Upper lobe of left lung (tissue), 6 donors: ENCODE data around the gene ZNF205. TPM values are rescaled to one million over a fixed set of nuclear protein-coding genes. Genes with fewer than 3 reads are reported as not detected.

Experiments used
- ATAC-seq, 2 donors: fragments of 200-7000 bp; cut with Tn5 transposase; one replicate each; pipeline ENCODE4 v1.9.1; 2022; ENCODE audit warnings: mild to moderate bottlenecking in 2 of 2, moderate library complexity in 2 of 2; ENCODE audit not compliant: low FRiP score in 2 of 2
- DNase-seq, 2 donors: peaks; one replicate each; pipeline ENCODE4 v3.0.0-alpha.2; 2019 to 2020
- H3K27ac ChIP-seq, 4 donors: fragments of 200-600 bp; sonication (generic); one replicate each; pipeline ENCODE4 v1.5.1; 2016 to 2019
- H3K27me3 ChIP-seq, 4 donors: fragments of 200-600 bp; sonication (generic); one replicate each; pipeline ENCODE4 v1.5.1; 2017 to 2019
- H3K36me3 ChIP-seq, 4 donors: fragments of 200-600 bp; sonication (generic); one replicate each; pipeline ENCODE4 v1.5.1; 2016 to 2019
- H3K4me1 ChIP-seq, 4 donors: fragments of 200-600 bp; sonication (generic); one replicate each; pipeline ENCODE4 v1.5.1; 2018 to 2019
- H3K4me3 ChIP-seq, 4 donors: fragments of 200-600 bp; sonication (generic); one replicate each; pipeline ENCODE4 v1.5.1; 2017 to 2019; ENCODE audit warnings: mild to moderate bottlenecking in 2 of 4, moderate library complexity in 1 of 4
- H3K9me3 ChIP-seq, 4 donors: fragments of 200-600 bp; sonication (generic); one replicate each; pipeline ENCODE4 v1.5.1; 2018 to 2019
- CTCF ChIP-seq, 6 experiments: fragments of 450-650 bp in 4 of 6; fragments of 200-600 bp in 2 of 6; sonication (generic) in 2 of 6; IDR thresholded peaks; one replicate each; pipeline ENCODE4 v1.5.1; 2016 to 2019; ENCODE audit warnings: antibody characterized with exemption in 6 of 6
- EP300 ChIP-seq, 4 donors: sonication (generic); formaldehyde crosslinking; IDR thresholded peaks; one replicate each; pipeline ENCODE4 v1.5.1; 2017; ENCODE audit warnings: antibody characterized with exemption in 4 of 4, control low read depth in 2 of 4
- POLR2A ChIP-seq, 4 donors: fragments of 450-650 bp; IDR thresholded peaks; one replicate each; pipeline ENCODE4 v1.5.1; 2016 to 2017; ENCODE audit warnings: antibody characterized with exemption in 4 of 4, mild to moderate bottlenecking in 2 of 4
- POLR2AphosphoS5 ChIP-seq, 2 donors: sonication (generic); formaldehyde crosslinking; IDR thresholded peaks; one replicate each; pipeline ENCODE4 v1.5.1; 2017; ENCODE audit warnings: antibody characterized with exemption in 2 of 2
- WGBS, 2 donors: methylation state at CpG; one replicate each; pipeline ENCODE4 v1.1.5; 2017 to 2018; 5-methylcytosine and 5-hydroxymethylcytosine counted together
- total RNA-seq, 6 donors: library from RNA; depleted of rRNA in 4 of 6; stranded (reverse); fragments of >200 nt in 4 of 6; gene quantifications; one replicate each; pipeline versions ENCODE4 v1.1.0 to v1.2.1, GENCODE V29; 2016 to 2021
- donor health status: DM: no; HTN: no; CAD: no; lungs with moderate emphysema.
- donor health status: DM: no; HTN: yes; CAD: no; lungs with severe emphysema.

Gene ZNF205
- total RNA-seq, 6 donors from 2014 or later = 13.8 to 25.2 (median 16.8) TPM

GRCh38 chr16:3118204-3118790 lies 5.9 kb downstream of the ZNF205 start:
- TF ChIP-seq POLR2AphosphoS5 (IDR thresholded peaks at IDR 0.05) (no peak), EP300 (IDR thresholded peaks at IDR 0.05) (no peak), CTCF (IDR thresholded peaks at IDR 0.05) (no peak), POLR2A (IDR thresholded peaks at IDR 0.05) (no peak)
- Histone ChIP-seq H3K4me1 (peaks cover 6 to 14% (median 9%) of the 10 kb centered on the region in 4 donors), H3K9me3 (no peaks in the 10 kb centered on the region), H3K36me3 (peaks cover 0 to 62% (median 38%) of the 10 kb centered on the region in 4 donors), H3K27ac (no peak overlapping the region), H3K27me3 (no peaks in the 10 kb centered on the region), H3K4me3 (no peak overlapping the region)
- DNase-seq (no peak), ATAC-seq (no peak)
- WGBS, 2 donors = 89 to 95% methylated on average over 12 to 15 of the region's 16 CpGs

GRCh38 chr16:3118846-3119245 lies 6.5 kb downstream of the ZNF205 start:
- Histone ChIP-seq H3K36me3 (peaks cover 0 to 62% (median 38%) of the 10 kb centered on the region in 4 donors), H3K27ac (no peak overlapping the region), H3K4me3 (no peak overlapping the region), H3K27me3 (no peaks in the 10 kb centered on the region), H3K4me1 (peaks cover 6 to 13% (median 9%) of the 10 kb centered on the region in 4 donors), H3K9me3 (no peaks in the 10 kb centered on the region)
- no peak for ATAC-seq
- TF ChIP-seq EP300 (IDR thresholded peaks at IDR 0.05) (no peak), CTCF (IDR thresholded peaks at IDR 0.05) (no peak), POLR2AphosphoS5 (IDR thresholded peaks at IDR 0.05) (no peak)
- 94 to 99% methylated on average over 15 to 20 of the region's 20 CpGs for WGBS, 2 donors
- DNase-seq = no peak

DNA sequence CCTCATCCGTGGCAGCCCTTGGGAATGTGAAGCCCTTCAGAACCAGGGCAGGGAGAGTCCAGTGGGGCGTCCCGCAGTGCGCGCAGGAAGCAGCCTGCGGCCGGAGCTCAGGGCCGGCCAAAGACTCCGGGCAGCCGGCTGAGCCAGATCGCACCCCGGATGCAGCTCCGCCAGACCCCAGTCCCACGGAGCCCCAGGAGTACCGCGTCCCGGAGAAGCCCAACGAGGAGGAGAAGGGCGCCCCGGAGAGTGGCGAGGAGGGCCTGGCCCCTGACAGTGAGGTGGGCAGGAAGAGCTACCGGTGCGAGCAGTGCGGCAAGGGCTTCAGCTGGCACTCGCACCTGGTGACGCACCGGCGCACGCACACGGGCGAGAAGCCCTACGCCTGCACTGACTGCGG lies 6.9 kb downstream of the ZNF205 start:
- WGBS, 2 donors = 95 to 99% methylated on average over 13 to 33 of the region's 33 CpGs
- H3K4me1 ChIP-seq = peaks cover 6 to 11% (median 6%) of the 10 kb centered on the region in 4 donors
- H3K9me3 ChIP-seq = no peaks in the 10 kb centered on the region
- DNase-seq = peak in 1 of 2 donors; percentile 76
- H3K36me3 ChIP-seq = peaks cover 0 to 62% (median 38%) of the 10 kb centered on the region in 4 donors
- no peak for ATAC-seq
- H3K4me3 ChIP-seq = no peak overlapping the region
- H3K27ac ChIP-seq = no peak overlapping the region
- TF ChIP-seq POLR2AphosphoS5 (IDR thresholded peaks at IDR 0.05) (no peak), CTCF (IDR thresholded peaks at IDR 0.05) (no peak), POLR2A (IDR thresholded peaks at IDR 0.05) (no peak)
- no peaks in the 10 kb centered on the region for H3K27me3 ChIP-seq

DNA sequence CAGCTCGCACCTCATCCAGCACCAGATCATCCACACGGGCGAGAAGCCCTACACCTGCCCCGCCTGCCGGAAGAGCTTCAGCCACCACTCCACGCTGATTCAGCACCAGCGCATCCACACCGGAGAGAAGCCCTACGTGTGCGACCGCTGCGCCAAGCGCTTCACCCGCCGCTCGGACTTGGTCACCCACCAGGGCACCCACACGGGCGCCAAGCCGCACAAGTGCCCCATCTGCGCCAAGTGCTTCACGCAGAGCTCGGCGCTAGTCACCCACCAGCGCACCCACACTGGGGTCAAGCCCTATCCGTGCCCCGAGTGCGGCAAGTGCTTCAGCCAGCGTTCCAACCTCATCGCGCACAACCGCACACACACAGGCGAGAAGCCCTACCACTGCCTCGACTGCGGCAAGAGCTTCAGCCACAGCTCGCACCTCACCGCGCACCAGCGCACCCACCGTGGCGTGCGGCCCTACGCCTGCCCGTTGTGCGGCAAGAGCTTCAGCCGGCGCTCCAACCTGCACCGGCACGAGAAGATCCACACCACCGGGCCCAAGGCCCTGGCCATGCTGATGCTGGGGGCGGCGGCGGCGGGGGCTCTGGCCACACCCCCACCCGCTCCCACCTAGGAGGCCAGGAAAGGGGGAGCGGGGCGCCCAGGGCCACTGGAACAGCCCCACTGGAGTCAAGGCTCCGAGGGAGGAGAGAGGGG lies 7.5 kb downstream of the ZNF205 start:
- WGBS, 2 donors = 94 to 95% methylated on average over 52 to 56 of the region's 57 CpGs
- DNase-seq = peak in 1 of 2 donors; percentile 80
- ATAC-seq = no peak
- TF ChIP-seq EP300 (IDR thresholded peaks at IDR 0.05) (no peak), POLR2A (IDR thresholded peaks at IDR 0.05) (no peak), POLR2AphosphoS5 (IDR thresholded peaks at IDR 0.05) (no peak), CTCF (IDR thresholded peaks at IDR 0.05) (no peak)
- Histone ChIP-seq H3K27me3 (no peaks in the 10 kb centered on the region), H3K4me1 (peaks cover 7 to 10% (median 9%) of the 10 kb centered on the region in 4 donors), H3K9me3 (no peaks in the 10 kb centered on the region), H3K36me3 (peaks cover 0 to 59% (median 38%) of the 10 kb centered on the region in 4 donors), H3K4me3 (no peak overlapping the region), H3K27ac (no peak overlapping the region)
